Epidermal melanocyte (primary cell): Measurements from ENCODE around the gene HOXA13.

ENCODE experiments used
- DNase-seq: peaks from one replicate; pipeline ENCODE4 v3.0.0; 2011; ENCODE audit warnings: low spot score; ENCODE audit not compliant: insufficient read length

HOXA13 gene

DNA sequence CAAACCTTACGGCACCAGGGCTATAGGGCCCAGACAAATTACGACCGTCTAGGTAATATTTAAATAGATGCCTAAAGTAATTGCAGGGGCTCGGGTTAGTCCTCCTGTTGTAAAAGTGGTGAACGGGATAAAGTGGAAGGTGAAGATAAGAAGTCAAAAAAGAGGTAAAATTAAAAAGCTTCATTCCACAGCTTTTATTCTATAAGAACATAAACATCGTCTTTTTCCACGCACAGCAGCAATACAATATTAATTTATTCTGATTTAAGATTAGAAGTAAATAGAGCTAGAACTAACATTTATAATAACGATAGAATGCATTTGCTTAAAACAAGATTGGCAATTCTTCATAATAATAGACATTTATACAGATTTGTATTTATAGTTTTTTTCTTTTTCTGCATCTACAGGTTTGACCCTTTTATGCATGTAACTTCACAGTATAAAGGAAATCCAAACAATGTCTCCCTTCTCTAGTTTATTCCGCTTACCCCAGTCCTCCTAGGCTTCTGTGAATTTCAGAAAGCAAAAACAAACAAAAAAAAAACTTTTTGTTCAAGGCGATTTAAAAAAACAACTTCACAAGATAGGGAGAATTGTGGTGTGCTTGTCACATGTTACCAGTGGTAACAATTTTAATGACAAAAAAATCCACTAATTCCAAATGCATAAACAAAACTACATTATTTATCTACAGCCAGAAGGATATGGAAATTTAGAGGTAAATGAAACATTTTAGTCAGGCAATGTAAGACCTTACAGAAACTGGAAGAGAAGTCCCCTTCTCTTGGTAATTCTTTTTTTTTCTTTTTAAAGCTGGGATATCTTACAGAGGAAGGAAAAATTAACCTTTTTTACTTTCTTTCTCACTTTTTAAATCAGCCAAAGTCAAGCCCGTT lies 29.2 kb downstream of the HOXA13 start:
- no peak for DNase-seq

DNA sequence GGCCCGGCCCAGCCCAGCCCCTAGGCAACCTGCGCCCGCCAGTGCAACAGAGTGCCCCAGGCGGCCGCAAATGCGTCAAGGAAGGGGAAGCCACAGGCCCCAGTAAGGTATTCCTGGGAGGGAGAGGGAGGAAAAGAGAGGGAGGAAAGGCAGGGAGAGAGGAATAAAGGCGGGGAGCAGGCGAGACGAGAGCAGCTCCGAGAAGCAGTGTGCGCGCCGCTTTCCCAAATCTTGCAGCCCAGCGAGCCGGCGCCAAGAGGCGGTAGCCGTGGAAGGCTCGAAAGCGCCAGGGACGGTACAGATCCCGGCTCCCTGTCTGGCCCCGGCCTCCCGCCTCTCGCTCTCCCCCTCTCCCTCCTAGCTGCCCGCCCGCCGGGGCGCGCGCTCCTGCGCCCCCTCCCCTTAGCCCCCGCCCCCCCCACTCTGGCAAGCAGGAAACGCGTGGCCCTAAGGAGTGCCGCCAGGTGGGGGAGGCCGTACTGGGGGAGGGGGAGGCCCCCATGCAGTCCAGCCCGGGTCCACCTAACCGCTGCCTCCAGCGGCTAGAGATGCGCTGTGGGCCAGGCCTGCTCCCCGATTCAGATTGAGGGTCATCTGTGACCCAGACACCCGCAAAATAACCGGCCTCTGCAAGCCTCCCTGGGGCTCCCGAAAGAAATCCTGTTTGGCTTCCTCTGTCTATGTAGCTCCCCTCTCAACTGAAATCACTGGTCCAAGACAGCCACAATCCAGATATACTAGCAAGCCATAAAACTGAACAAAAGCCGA lies 30.0 kb downstream of the HOXA13 start:
- DNase-seq, result no peak

DNA sequence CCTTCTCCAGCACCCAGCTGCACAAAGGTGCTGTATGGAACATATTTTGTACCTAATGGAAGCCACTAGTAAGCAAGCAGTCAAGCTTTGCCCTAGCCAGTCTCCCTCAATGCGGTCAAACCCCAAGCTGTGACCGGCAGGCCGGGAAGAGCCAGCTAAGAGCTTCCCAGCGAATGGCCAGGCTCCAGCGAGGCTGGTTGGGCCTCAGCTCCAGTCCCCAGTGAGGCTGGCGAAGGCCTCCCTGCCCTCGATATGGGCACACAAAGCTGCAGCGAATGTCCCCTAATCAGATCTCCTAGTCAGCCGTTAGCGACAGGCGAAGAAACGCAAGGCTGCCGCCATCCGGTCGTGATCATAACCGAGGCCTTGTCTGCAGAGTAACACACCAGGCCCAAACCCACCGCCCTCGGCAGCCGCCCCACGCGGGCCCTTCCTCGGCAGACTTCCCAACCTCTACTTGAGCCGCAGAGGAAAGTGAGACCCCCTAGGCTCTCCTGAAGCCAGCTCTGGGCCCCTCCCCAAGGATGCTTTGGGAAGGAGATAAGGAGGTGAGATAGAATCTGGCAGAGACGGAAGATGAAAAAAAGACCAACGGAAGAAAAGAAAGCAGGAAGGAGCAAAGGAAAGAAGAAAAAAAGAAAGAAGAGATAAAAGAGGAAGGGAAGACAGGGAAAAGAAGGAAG lies 31.5 kb downstream of the HOXA13 start:
- DNase-seq, result no peak

DNA sequence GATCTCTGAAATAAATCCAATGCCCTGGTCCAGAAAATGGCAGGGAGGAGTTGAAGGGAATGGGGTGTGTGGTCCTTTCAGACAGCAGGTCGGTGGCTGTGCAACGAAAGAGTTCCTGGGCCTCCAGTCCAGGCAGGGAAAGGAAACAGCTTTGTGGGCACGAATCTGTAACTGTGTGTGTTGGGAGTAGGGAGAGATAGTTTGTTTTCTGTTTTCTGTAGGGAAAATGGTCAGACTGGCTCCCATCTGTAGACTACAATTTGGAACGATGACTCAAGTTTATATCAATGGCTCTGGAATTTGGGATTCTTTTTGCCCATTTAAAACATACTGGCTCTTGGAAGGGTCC lies 32.0 kb downstream of the HOXA13 start:
- no peak for DNase-seq

DNA sequence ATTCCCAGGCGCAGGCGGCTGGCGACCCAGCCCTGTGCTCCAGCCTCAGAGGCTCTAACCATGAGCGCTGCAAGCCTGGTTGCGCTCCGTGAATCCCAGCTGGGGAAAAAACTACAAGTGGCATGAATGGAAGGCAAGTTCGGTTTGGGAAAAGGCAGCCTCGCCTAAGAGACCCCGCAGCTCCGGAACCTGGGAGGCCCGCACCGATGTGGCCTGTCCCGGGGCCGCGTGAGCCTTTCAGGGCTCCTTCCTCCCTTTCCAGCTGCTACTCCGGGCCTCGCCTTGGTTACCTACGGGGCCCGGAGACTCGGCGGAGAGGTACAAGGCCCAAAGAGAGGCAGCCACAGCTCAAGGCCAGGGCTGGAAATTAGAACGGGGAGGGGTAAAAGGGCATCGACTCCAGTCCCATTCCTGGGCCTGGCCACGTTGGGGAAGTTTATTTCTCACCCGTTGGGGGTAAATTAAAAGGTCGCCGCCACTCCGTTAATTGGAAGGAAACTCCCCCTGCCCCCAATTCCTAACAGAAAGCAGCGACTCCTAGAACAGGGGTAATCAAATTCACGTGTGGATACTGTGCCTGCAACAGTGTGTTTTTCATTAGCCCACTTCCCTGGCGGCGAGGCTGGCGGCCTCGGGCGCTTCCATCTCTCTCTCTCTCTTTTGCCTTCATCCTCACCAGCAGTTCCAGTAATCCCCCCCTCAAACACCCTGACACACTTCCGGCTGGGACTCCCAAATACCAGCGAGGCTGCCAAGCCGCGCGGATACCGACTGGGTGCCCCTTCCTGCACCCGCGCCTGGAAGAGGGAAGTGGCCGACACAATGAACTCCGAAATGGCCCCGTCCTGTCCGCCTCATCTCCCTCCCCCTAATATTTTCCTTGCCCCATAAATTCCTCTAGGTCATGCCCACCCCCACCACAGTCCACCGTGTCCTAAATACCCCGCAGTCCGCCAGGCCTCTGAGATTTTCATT lies 33.1 kb downstream of the HOXA13 start:
- no peak for DNase-seq

DNA sequence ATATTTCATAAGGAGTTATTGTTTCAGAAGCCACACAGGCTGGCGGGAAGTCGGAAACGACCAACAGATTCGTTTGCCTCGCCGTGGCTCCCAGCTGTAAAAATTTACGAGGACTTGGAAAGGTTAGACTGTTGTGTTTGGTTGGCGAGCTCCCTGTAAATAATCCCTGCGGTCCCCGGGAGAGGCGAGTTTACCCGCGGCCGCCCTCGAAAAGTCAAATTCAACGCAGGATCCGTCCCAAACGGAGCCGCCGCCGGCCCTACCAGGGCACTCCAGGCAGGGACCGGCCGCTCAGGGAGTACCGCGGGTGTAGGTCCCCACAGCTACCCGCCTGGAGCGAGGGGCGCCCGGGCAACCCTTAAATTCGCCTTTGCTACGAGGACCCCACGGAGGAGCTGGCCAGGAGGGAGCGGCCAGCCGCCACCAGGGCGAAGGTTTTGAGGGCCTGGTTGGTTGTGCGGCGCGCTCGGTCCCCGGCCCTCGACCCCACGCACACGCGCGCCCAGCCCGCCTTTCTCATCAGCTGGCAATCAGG lies 33.8 kb downstream of the HOXA13 start:
- DNase-seq, result no peak

DNA sequence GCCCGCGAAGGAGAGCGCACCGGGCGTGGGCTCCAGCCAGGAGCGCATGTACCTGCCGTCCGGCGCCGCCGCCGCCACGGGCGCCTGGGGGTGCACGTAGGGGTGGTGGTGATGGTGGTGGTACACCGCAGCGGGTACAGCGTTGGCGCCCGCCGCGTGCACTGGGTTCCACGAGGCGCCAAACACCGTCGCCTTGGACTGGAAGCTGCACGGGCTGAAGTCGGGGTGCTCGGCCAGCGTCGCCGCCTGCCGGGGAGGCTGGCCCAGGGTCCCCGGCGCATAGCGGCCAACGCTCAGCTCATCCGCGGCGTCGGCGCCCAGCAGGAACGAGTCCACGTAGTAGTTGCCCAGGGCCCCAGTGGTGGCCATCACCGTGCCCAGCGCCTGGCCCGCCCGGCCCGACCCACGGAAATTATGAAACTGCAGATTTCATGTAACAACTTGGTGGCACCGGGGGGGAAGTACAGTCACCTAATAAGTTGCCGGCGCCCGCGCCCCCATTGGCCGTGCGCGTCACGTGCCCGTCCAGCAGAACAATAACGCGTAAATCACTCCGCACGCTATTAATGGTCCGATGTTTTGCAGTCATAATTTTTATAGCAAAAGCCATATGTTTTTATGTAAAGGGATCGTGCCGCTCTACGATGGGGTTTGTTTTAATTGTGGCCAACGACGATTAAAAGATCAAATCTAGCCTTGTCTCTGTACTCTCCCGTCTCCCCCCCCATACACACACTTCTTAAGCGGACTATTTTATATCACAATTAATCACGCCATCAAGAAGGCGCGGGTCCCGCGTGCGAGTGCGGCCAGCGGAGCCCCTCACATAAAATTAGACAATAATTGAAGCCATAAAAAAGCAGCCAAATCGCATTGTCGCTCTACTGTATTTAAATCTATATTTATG lies 34.5 kb downstream of the HOXA13 start, which contains the start of gene HOXA9:
TSS of gene HOXA9 (minus strand) at position 449 of the 907 bp plus-strand sequence. CDS start at position 369, 80 bp downstream.
- DNase-seq, result no peak

DNA sequence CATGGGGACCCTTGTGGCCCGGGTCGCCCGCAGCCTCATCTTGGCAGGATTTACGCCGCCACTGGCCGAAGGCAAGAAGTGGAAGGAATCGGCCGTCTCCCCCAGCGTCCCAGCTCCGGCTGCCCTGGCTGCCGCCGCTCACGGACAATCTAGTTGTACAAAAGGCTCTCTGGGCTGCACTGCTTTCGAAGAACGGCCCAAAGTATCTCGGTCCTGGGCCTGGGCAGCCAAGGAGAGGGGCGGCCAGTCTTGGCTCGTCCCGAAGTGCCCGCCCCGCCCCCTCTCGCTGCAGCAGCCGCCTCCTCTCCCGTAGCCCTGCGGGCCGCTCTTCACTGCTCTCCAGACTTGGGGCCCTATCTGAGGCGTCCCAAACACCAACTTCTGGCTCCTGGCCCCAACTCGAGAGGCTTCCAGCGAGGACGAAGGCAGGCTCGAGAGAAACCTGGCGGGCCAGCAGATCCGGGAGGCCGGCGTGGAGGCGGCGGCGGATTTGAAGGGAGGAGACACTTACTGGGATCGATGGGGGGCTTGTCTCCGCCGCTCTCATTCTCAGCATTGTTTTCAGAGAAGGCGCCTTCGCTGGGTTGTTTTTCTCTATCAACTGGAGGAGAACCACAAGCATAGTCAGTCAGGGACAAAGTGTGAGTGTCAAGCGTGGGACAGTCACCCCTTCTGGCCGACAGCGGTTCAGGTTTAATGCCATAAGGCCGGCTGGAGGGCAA lies 35.4 kb downstream of the HOXA13 start:
- no peak for DNase-seq

DNA sequence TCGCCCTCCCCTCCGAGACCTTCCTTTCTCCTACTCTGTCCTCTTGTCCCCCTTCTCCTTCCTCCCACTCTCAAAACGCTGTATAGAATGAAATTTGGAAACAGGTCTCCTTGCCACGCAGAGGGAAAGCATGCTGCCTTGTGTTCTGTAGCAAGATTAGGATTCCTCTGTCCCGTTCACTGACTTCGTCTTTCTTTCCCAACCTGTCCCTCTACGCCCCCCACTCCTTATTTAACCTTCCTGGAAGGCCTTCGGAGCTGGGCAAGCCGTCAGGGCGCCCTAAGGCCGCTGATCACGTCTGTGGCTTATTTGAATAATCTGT lies 35.9 kb downstream of the HOXA13 start:
- DNase-seq, result no peak

DNA sequence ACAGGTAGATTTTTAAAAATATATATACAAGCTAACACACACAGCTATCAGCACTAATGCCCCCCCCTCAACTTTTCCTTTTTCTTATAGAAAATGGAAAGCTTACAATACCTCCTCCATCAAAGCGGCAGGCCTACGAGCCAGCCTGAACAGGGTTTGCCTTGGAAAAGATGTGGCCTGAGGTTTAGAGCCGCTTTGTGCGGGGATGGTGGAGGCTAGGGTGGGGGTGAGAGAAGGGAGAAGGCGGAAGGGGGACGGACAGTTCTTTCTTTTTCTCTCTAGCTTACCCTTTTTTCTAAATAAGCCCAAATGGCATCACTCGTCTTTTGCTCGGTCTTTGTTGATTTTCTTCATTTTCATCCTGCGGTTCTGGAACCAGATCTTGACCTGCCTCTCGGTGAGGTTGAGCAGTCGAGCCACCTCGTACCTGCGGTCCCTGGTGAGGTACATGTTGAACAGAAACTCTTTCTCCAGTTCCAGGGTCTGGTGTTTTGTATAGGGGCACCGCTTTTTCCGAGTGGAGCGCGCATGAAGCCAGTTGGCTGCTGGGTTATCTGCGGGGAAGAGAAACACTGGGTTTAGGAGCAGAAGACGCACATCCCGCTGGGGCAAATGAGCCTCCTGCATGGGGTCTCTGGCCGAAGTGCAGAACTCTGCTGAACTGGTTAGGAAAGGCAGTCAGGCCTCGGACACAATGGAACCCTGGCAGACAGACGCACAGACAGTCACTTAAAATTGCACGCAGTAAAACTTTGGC lies 36.4 kb downstream of the HOXA13 start:
- no peak for DNase-seq

DNA sequence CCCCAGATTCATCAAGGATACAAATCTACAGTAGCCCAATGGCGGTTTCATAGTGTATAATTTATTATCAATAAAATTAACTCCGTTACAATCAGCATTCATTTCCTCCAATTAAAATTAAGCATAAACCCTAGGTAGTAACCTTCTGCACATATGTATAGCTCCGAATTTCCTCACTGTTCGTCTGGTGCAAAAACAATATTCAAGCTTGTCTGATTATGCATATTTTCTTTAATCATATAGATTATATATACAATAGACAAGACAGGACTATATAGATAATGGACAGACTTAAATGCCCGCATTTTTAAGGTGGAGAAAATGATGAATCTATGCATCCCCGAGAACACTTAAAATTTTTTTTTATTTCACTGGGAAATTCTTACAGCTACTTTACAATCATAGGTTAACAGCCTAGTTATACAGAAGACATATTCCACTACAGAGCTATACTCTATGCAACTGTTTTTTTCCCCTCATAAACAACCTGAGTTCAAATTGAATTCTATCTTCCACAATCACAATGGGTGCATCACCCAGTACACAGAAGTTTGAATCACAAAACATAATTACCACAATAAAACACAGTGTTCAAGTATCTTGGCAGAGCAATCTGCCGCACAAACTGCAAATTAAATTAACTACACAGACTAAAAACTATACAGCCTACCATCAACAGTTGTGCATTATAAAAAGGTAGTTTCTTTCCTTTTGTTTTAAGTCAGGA lies 37.2 kb downstream of the HOXA13 start:
- no peak for DNase-seq

DNA sequence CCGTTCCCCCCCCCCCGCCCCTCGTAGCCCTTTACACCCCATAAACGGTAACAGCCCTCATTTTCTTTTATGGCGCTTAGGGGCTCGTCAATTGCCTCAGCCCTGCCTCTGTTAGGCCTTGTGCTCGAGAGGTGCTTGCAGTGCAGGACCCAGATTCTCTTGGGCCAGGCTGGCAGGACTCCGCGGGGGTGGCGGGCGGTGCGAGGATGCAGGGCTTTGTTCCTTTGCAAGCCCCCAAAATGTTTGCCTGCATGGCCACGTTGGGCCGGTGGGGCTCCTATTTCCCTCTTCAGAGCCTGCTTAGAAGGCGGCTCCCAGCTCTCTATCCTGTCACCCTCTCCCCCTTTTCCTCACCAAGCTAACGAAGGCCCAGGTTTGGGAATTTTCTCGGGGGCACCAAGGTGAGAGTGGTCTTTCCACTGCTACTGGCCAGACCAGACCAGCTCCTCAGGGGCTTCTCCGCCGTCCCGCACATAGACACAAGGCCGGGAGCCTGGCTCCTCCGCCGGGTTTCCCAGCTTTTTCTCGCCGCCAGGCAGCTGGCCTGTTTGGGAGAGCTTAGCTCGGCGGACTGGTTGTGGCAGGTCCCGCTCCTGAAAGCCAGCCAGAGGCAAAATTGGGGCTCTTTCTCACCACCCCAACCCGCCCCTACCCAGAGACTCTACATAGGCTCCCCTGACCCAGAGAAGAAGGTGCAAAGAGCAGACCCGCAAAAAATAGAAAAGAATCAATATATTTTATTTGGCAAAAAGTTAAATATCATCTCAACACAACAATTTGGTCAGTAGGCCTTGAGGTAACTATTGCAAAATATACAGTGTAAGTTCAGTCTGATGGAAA lies 38.0 kb downstream of the HOXA13 start:
- no peak for DNase-seq

DNA sequence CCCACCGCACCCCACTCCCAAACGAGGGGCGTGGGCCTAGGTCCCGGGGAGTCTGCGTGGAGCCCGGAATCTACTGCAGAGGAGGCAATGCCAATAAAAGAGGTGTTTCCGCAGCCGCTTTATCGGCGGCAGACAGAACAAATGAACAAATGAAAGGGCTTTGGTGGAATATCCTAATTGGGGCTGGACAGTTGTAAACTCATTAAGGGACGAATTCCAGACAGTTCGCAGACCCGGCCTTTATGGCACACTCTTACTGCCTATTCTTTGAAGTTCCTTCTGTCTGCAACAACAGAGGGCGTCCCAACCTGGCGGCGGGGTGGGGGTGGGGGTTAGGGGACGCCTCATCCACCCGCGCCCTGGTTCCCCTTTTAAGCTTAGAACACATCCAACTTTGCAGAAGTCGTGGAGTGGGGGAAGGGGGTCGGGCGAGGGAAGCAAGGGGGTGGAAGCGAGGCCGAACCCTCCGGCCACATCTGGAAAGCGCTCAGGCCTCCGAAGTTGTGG lies 38.6 kb downstream of the HOXA13 start:
- no peak for DNase-seq

DNA sequence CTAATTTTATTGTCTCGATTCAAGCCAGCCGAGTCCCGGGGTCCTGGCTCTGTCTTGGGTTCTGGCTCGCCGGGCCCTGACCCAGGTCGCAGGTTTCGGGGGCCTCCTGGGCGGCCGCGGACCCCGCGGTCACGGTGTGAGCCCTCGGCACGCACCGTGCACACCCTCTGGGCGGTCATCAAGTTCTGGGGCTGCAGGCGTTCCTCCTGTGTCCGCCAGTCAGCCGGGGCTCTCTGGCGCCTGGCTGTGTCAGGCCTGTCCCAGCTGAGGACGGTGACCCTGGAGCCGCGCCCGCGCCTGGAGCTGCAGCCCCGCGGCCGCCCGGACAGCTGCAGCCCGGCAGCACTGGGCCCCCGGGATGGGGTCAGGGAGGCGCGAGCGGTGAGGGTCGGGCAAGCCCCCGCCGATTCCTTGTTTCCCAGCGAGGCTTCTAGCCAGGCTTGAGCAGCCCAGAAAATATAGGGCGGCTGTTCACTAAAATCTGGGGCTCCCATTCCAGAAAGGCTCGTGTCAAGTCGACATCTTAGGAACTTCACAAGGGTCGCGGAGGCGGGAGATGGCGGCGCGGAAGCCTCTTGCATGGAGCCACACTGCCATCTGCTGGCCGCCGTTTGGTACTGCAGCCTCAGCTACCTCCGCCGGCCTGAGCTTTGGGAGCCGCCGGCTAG lies 39.2 kb downstream of the HOXA13 start:
- DNase-seq, result peak; percentile 89

DNA sequence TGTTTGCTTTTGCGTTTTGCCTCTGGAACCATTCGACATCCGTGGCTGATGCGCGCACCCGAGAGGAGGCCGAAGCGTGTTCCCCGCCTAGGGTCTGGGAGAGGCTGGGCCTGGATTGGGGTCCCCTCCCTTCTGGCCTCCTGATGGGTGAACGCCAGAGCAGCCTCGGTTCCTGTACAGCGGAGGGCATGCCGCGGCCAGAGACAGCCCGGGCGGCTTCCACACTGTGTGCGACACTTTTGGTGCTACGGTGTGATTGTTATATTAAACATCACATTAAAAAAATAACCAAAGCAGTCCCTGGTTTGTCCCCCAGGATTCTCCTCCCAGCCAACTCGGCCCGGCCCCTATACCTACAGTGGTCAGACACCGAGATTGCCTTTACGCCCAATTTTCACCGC lies 39.7 kb downstream of the HOXA13 start:
- no peak for DNase-seq
